ENCODE results near the gene HSBP1.

DNA sequence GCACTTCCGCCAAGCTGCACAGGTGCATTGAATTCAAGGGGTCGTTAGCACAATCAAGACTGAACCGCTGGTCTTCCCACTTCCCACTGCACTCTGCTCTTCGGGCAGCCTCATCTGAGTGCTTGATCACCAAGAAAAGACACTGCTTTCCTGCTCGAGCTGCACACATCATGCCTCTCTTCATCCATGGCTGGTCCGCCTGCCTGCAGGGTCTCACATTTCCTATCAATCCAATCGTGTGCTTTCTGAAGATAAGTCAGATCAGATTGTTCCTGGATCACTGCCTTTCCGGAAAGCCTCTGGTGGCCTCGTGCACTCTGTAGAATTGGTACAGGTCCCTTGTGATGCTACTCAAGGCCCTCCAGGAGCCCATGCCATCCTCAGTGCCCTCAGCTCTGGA, 30.8 kb upstream of the HSBP1 start:
- TF ChIP-seq POLR2A (IDR thresholded peaks at IDR 0.05): no peak
- TF ChIP-seq, protein P1, sequence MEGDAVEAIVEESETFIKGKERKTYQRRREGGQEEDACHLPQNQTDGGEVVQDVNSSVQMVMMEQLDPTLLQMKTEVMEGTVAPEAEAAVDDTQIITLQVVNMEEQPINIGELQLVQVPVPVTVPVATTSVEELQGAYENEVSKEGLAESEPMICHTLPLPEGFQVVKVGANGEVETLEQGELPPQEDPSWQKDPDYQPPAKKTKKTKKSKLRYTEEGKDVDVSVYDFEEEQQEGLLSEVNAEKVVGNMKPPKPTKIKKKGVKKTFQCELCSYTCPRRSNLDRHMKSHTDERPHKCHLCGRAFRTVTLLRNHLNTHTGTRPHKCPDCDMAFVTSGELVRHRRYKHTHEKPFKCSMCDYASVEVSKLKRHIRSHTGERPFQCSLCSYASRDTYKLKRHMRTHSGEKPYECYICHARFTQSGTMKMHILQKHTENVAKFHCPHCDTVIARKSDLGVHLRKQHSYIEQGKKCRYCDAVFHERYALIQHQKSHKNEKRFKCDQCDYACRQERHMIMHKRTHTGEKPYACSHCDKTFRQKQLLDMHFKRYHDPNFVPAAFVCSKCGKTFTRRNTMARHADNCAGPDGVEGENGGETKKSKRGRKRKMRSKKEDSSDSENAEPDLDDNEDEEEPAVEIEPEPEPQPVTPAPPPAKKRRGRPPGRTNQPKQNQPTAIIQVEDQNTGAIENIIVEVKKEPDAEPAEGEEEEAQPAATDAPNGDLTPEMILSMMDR (IDR thresholded peaks at IDR 0.05): no peak
- TF ChIP-seq POLR2AphosphoS5 (IDR thresholded peaks at IDR 0.05): no peak
